Effector CD4-positive, alpha-beta T cell (primary cell): Measurements from ENCODE around the gene SIX5.
"Not testable (repeated sequence)": the region's sequence is repeated elsewhere in the genome, so short reads cannot be mapped to it uniquely, and the experiment has no call there.

Experiments used
- DNase-seq: peaks from one replicate; pipeline ENCODE4 v3.0.0-alpha.2; 2020

Gene SIX5

DNA sequence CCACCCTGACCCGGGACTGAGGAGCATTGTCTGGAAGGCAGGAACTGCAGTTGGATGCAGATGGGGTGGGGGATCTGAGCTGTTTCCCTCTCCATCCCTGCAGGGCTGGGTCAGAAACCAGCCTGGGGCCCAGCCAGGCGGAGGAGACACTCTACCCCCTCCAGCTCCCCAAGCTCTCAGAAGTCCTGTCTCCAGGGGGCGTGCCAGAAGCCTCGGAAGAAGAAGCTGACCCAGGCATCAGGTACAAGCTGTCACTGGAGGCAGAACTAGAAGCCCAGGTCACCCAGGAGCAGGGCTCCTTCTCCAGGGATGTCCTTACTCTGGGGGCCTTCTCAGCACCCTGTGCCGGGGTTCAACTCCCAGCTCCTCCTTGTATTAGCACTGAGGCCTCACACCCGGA lies 15.5 kb downstream of the SIX5 start:
- DNase-seq = no peak

DNA sequence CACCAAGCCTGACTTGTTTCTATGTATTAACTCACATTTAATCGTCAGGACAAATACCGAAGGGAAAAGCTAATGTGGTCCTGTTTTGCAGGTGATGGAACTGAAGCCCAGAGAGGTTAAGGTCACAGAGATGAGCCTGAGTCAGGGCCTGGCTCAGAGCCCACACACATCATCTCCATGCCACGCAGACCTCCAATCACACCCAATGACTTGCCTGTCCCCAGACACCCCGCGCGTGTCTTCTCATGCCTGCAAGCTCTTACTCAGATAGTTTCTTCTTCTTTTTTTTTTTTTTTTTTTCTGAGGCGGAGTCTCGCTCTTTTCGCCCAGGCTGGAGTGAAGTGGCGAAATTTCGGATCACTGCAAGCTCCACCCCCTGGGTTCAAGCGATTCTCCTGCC lies 16.4 kb downstream of the SIX5 start:
- no peak for DNase-seq

- DNase-seq = not testable (repeated sequence)
Observed at GRCh38 chr19:45751483-45751882, 17.6 kb downstream of the SIX5 start.

- DNase-seq = no peak
Observed at GRCh38 chr19:45747513-45747912, 21.5 kb downstream of the SIX5 start.

- no peak for DNase-seq
Observed at GRCh38 chr19:45746866-45747265, 22.2 kb downstream of the SIX5 start.

DNA sequence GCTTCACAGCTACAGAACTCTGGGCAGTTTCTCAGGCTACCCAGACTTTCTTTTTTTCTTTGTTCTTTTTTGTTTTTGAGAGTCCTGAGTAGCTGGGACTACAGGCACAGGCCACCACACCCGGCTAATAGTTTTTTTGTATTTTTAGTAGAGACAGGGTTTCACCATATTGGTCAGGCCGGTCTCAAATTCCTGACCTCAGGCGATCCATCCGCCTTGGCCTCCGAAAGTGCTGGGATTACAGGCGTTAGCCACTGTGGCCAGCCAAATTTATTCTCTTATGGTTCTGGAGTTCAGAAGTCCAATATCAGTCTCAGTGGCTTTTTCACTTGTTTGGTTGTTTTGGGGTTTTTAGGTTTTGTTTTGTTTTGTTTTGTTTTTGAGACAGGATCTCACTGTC lies 23.4 kb downstream of the SIX5 start:
- DNase-seq = no peak

DNA sequence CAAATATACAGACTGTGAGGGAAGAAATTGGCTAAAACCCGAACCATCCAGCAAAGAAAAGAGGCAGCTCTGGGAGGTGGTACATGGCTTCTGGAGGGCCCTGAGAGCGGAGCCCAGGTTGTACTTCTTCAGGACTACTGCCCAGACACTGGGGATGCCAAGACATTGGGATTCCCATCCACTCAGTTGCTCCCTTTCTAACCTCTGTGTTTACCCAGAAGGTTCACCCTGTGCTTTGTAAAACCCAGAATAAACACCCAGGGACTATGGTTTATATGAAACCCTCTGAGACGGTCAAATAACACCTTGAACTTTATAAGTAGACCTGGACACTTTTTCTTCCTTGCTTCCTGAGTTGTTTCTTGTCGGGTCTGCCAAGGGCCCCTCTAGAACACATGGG lies 26.1 kb downstream of the SIX5 start:
- DNase-seq = no peak

DNA sequence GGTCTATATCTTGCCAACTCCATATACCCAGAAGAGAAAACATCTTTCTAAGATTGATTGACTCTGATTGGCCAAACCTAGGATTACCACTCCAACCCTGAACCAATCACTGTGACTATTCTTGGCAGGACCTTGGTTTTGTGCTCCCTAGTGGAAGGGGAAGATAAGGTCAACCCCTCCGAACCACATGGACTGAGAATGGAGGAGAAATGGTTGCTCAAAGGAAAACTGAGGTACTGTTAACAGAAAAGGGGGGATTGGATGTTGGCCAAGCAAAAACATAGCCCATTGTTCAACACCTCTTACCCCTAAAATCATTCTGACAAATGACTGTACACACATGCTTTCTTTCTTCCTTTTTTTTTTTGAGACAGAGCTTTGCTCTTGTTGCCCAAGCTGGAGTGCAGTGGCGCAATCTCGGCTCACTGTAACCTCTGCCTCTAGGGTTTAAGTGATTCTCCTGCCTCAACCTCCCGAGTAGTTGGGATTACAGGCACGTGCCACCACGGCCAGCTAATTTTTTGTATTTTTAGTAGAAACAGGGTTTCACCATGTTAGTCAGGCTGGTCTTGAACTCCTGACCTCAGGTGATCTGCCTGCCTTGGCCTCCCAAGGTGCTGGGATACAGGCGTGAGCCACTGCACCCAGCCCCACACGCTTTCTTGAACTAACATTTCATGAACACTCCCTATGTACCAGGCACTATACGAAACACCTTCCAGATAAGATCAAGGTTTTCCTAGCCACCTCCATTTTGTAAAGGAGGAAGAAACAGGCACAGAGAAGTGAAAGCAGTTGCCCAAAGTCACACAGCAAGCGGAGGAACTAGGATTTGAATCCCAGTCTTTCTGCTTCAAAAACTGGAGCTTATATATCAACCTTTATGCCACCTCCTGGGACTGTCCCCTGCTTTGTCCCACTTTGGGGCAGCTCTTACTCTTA lies 29.3 kb downstream of the SIX5 start:
- DNase-seq = no peak

GRCh38 chr19:45733160-45733810 lies 35.8 kb downstream of the SIX5 start, which contains the start of gene MEIOSIN:
Gene MEIOSIN, plus strand, starts transcription at chr19:45733439. Its CDS starts 1,938 bp downstream, at chr19:45735377.
- no peak for DNase-seq

DNA sequence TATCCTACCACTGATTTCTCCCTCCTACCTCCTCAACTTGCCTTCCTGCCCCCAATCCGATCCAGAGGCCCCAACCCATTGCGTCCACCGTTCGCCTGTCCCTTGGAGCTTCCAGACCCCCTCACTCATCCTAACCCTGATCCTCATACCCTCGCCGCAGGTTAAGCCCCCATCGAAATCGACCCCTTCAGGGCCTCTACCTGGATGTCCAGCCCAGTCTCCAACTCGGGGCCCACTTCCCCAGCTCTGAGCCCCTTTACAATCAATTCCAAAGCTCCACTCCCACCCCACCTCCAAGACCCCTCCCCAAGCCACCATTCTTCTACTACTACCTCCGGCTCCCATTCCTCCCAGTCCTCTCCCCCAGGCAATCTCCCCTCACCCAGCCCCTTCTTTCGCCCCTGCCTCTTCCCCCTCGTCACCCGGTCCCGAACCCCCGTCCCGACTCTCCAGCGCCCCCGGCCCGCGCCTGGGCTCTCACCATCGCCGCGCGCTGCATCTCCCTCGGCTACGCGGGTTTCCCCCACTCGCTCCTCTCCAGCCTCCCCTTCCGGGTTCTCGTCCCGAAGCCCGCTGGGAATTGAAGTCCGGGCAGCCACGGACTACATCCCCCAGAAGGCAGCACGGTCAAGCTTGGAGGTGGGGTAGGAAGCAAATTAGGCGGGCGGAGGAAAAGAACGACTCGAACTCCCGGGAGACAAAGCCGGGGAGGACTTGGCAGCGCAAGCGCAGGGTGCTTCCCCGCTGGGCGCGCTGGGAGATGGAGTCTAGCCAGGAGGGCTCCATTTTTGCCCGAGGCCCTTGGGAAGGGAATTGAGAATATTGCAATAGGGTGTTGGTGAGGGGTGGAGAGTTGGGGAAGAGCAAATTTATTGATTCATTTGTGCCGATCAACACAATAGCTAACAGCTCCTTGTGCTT lies 38.4 kb downstream of the SIX5 start, which contains the start of gene FBXO46:
TSS of gene FBXO46 (minus strand) at position 529 of the 921 bp plus-strand sequence. CDS start 17,401 bp downstream, outside the sequence.
- peak; percentile 93 for DNase-seq

GRCh38 chr19:45729800-45730290 lies 39.2 kb downstream of the SIX5 start:
- no peak for DNase-seq

GRCh38 chr19:45728683-45729082 lies 40.4 kb downstream of the SIX5 start:
- DNase-seq = not testable (repeated sequence)

- DNase-seq = not testable (repeated sequence)
Observed at GRCh38 chr19:45720065-45720464, 49.0 kb downstream of the SIX5 start.

GRCh38 chr19:45717983-45718650 lies 50.9 kb downstream of the SIX5 start:
- no peak for DNase-seq

- DNase-seq = peak; percentile 97
Observed at GRCh38 chr19:45717131-45717982, 51.7 kb downstream of the SIX5 start.

- DNase-seq = no peak
Observed at GRCh38 chr19:45716359-45717130, 52.5 kb downstream of the SIX5 start.

DNA sequence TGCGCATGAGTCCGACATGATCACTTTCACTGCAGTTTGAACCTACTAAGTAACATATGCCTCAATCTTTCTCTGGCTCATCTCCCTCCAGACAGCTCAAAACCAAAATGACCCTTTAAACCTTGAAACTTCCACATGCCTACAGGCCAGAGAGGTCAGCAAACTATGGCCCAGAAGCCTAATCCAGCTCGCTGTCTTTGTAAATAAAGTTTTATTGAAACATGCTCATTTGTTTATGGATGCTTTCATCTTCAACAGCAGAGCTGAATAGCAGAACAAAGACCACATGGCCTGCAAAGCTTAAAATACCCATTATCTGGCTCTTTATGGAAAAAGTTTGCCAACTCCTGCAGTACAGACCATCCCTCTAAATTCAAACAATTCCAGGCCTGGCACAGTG lies 53.9 kb downstream of the SIX5 start:
- DNase-seq = no peak
